SK-N-SH treated with all-trans-retinoic acid at 6 μM for 48 hours (cell line): ENCODE data around the gene GID8.

ENCODE experiments used
- ATAC-seq: fragments of 200-7000 bp; cut with Tn5 transposase; 3 replicates; pipeline ENCODE4 v1.9.1; 2020; ENCODE audit warnings: mild to moderate bottlenecking, moderate library complexity
- BACH2 ChIP-seq: fragments of 250-450 bp; sonication (Bioruptor Pico); IDR thresholded peaks from 2 replicates; pipeline ENCODE4 v1.9.0; 2021; ENCODE audit warnings: mild to moderate bottlenecking, borderline replicate concordance
- CREB5 ChIP-seq: fragments of 250-450 bp; sonication (Bioruptor Pico); IDR thresholded peaks from 2 replicates; pipeline ENCODE4 v1.5.1; 2020; ENCODE audit warnings: low read depth, mild to moderate bottlenecking, moderate library complexity
- CSDC2 ChIP-seq: fragments of 250-450 bp; sonication (Bioruptor Pico); IDR thresholded peaks from 2 replicates; pipeline ENCODE4 v1.5.0; 2020; ENCODE audit warnings: mild to moderate bottlenecking, moderate library complexity
- CSRNP3 ChIP-seq: fragments of 250-450 bp; sonication (Bioruptor Pico); IDR thresholded peaks from 2 replicates; pipeline ENCODE4 v1.5.1; 2021; ENCODE audit warnings: mild to moderate bottlenecking, moderate library complexity
- ESRRG ChIP-seq: fragments of 250-450 bp; sonication (Bioruptor Pico); IDR thresholded peaks from 2 replicates; pipeline ENCODE4 v1.6.1; 2021; ENCODE audit warnings: mild to moderate bottlenecking
- GLIS3 ChIP-seq: fragments of 250-450 bp; sonication (Bioruptor Pico); IDR thresholded peaks from 2 replicates; pipeline ENCODE4 v1.5.0; 2020; ENCODE audit warnings: mild to moderate bottlenecking, moderate library complexity
- ISL1 ChIP-seq: fragments of 250-450 bp; sonication (Bioruptor Pico); IDR thresholded peaks from 2 replicates; pipeline ENCODE4 v2.1.2; 2022; ENCODE audit warnings: mild to moderate bottlenecking, moderate library complexity
- PPARA ChIP-seq: fragments of 250-450 bp; sonication (Bioruptor Pico); IDR thresholded peaks from 2 replicates; pipeline ENCODE4 v1.5.0; 2020; ENCODE audit warnings: mild to moderate bottlenecking, borderline replicate concordance
- RARB ChIP-seq: fragments of 250-450 bp; sonication (Bioruptor Pico); IDR thresholded peaks from 2 replicates; pipeline ENCODE4 v1.8.0; 2021; ENCODE audit warnings: mild to moderate bottlenecking, moderate library complexity
- SNAI2 ChIP-seq: fragments of 250-450 bp; sonication (Bioruptor Pico); IDR thresholded peaks from 2 replicates; pipeline ENCODE4 v1.5.0; 2020; ENCODE audit warnings: mild to moderate bottlenecking, moderate library complexity
- TCF4 ChIP-seq: fragments of 250-450 bp; sonication (Bioruptor Pico); IDR thresholded peaks from 2 replicates; pipeline ENCODE4 v1.8.0; 2021; ENCODE audit warnings: mild to moderate bottlenecking, moderate library complexity, borderline replicate concordance
- ZC3H10 ChIP-seq: fragments of 250-450 bp; sonication (Bioruptor Pico); IDR thresholded peaks from 2 replicates; pipeline ENCODE4 v1.5.1; 2021; ENCODE audit warnings: mild to moderate bottlenecking, moderate library complexity
- ZFP3 ChIP-seq: fragments of 250-450 bp; sonication (Bioruptor Pico); IDR thresholded peaks from 2 replicates; pipeline ENCODE4 v1.5.0; 2020; ENCODE audit warnings: mild to moderate bottlenecking, moderate library complexity
- ZFP30 ChIP-seq: fragments of 450-650 bp; formaldehyde crosslinking; IDR thresholded peaks from 2 replicates; pipeline ENCODE4 v1.5.0; 2022; ENCODE audit warnings: mild to moderate bottlenecking, moderate library complexity
- ZNF565 ChIP-seq: fragments of 450-650 bp; formaldehyde crosslinking; conservative IDR thresholded peaks from 2 replicates; pipeline ENCODE4 v1.5.0; 2020; ENCODE audit warnings: low read depth, mild to moderate bottlenecking, moderate library complexity
- ZNF70 ChIP-seq: fragments of 450-650 bp; formaldehyde crosslinking; IDR thresholded peaks from 2 replicates; pipeline ENCODE4 v1.5.0; 2020; ENCODE audit warnings: mild to moderate bottlenecking, moderate library complexity
- ZNF8 ChIP-seq: fragments of 450-650 bp; formaldehyde crosslinking; IDR thresholded peaks from 2 replicates; pipeline ENCODE4 v1.5.0; 2020; ENCODE audit warnings: mild to moderate bottlenecking, moderate library complexity
- TF ChIP-seq, protein P1 (sequence below): fragments of 250-450 bp; sonication (Bioruptor Pico); IDR thresholded peaks from 2 replicates; pipeline ENCODE4 v1.8.0; 2020; ENCODE audit warnings: mild to moderate bottlenecking, moderate library complexity, borderline replicate concordance
- TF ChIP-seq, protein P2 (sequence below): fragments of 250-450 bp; sonication (Bioruptor Pico); IDR thresholded peaks from 2 replicates; pipeline ENCODE4 v1.8.0; 2021; ENCODE audit warnings: low read depth, mild to moderate bottlenecking, moderate library complexity, borderline replicate concordance
- TF ChIP-seq, protein P3 (sequence below): fragments of 250-450 bp; sonication (Bioruptor Pico); IDR thresholded peaks from 2 replicates; pipeline ENCODE4 v1.5.0; 2020; ENCODE audit warnings: mild to moderate bottlenecking, moderate library complexity

Gene GID8

DNA sequence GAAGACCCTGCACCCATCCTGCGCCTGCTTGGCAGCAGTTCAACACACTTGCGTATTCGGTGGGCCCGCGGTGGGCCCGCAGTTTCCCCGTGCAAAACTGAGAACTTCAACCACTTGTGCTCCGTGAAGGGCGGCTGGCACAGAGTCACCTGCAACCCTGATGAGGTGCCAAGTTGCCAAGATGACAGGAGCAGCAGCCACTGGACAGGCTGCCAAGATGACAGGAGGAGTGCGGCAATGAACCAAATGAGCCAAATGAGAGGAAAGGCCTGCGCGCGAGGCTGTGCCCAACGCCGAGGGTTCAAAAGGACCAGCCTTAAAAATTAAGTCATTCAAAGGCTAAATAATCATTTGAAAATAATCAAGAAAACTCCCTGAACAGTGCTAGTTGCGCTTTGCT lies 31.7 kb upstream of the GID8 start (continued):
- TF ChIP-seq CREB5 (CRISPR knock-in tag) (no peak), ZNF70 (no peak), RARB (CRISPR knock-in tag) (no peak), ISL1 (no peak), ZNF8 (no peak), BACH2 (CRISPR knock-in tag) (no peak), ZC3H10 (CRISPR knock-in tag) (no peak)
- TF ChIP-seq, protein P1, sequence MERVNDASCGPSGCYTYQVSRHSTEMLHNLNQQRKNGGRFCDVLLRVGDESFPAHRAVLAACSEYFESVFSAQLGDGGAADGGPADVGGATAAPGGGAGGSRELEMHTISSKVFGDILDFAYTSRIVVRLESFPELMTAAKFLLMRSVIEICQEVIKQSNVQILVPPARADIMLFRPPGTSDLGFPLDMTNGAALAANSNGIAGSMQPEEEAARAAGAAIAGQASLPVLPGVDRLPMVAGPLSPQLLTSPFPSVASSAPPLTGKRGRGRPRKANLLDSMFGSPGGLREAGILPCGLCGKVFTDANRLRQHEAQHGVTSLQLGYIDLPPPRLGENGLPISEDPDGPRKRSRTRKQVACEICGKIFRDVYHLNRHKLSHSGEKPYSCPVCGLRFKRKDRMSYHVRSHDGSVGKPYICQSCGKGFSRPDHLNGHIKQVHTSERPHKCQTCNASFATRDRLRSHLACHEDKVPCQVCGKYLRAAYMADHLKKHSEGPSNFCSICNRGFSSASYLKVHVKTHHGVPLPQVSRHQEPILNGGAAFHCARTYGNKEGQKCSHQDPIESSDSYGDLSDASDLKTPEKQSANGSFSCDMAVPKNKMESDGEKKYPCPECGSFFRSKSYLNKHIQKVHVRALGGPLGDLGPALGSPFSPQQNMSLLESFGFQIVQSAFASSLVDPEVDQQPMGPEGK (CRISPR knock-in tag), result no peak
- TF ChIP-seq, all 23 proteins: peak for 0

DNA sequence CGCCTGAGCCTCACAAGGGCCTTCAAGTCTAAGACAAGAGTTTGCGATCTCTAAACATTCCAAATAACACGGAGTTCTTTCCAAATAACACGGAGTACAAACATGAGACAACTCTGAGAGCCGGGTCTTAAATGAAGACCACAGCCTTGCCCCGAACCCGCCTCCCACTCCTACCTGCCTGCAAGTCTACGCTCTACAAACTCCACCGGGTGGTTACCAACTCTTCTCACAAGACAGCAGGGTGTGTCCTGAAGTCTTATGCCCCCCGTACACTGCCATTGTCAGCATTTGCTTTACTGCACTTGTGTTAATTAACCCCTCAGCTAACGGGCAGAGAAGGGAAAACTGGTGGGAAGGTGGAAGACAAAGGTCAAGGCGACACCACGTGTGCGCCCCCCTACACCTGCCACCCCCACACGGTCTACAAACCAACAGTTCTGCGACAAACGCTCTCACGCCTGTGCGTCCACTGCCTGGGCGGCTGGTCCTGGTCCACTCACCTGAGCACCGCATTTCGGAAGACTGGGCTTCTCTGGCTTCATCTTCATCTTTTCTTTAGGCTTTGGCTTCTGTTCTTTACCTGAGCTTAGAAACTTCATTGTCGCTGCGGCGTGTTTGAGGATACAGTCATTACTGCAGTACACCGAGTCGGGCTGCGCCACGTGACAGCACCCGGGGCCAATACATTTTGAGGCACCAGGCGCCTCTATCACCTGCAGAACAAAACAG lies 31.1 kb upstream of the GID8 start:
- TF ChIP-seq GLIS3 (CRISPR knock-in tag), result no peak
- no peak for TF ChIP-seq PPARA (CRISPR knock-in tag)
- no peak for TF ChIP-seq TCF4 (CRISPR knock-in tag)
- TF ChIP-seq SNAI2, result no peak
- TF ChIP-seq, protein P2, sequence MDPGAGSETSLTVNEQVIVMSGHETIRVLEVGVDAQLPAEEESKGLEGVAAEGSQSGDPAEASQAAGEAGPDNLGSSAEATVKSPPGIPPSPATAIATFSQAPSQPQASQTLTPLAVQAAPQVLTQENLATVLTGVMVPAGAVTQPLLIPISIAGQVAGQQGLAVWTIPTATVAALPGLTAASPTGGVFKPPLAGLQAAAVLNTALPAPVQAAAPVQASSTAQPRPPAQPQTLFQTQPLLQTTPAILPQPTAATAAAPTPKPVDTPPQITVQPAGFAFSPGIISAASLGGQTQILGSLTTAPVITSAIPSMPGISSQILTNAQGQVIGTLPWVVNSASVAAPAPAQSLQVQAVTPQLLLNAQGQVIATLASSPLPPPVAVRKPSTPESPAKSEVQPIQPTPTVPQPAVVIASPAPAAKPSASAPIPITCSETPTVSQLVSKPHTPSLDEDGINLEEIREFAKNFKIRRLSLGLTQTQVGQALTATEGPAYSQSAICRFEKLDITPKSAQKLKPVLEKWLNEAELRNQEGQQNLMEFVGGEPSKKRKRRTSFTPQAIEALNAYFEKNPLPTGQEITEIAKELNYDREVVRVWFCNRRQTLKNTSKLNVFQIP, result no peak
- TF ChIP-seq ESRRG (CRISPR knock-in tag), result no peak
- TF ChIP-seq ZFP30, result no peak
- no peak for TF ChIP-seq ZC3H10 (CRISPR knock-in tag)
- TF ChIP-seq BACH2 (CRISPR knock-in tag), result no peak
- no peak for TF ChIP-seq ZFP3 (CRISPR knock-in tag)
- no peak for TF ChIP-seq CSRNP3 (CRISPR knock-in tag)
- TF ChIP-seq, protein P3, sequence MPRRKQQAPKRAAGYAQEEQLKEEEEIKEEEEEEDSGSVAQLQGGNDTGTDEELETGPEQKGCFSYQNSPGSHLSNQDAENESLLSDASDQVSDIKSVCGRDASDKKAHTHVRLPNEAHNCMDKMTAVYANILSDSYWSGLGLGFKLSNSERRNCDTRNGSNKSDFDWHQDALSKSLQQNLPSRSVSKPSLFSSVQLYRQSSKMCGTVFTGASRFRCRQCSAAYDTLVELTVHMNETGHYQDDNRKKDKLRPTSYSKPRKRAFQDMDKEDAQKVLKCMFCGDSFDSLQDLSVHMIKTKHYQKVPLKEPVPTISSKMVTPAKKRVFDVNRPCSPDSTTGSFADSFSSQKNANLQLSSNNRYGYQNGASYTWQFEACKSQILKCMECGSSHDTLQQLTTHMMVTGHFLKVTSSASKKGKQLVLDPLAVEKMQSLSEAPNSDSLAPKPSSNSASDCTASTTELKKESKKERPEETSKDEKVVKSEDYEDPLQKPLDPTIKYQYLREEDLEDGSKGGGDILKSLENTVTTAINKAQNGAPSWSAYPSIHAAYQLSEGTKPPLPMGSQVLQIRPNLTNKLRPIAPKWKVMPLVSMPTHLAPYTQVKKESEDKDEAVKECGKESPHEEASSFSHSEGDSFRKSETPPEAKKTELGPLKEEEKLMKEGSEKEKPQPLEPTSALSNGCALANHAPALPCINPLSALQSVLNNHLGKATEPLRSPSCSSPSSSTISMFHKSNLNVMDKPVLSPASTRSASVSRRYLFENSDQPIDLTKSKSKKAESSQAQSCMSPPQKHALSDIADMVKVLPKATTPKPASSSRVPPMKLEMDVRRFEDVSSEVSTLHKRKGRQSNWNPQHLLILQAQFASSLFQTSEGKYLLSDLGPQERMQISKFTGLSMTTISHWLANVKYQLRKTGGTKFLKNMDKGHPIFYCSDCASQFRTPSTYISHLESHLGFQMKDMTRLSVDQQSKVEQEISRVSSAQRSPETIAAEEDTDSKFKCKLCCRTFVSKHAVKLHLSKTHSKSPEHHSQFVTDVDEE (CRISPR knock-in tag), result no peak
- no peak for TF ChIP-seq RARB (CRISPR knock-in tag)
- no peak for TF ChIP-seq CSDC2
- no peak for ATAC-seq

- peak; percentile 65; the same call in 2 of the 3 replicates for ATAC-seq
- TF ChIP-seq CSDC2, result no peak
- TF ChIP-seq ZNF565, result no peak
- no peak for TF ChIP-seq ZFP30
- TF ChIP-seq ZNF8, result no peak
- no peak for TF ChIP-seq ZNF70
- TF ChIP-seq TCF4 (CRISPR knock-in tag), result no peak
- TF ChIP-seq CREB5 (CRISPR knock-in tag), result no peak
- TF ChIP-seq ISL1, result no peak
- TF ChIP-seq SNAI2, result no peak
Observed at GRCh38 chr20:62907384-62908317, 30.3 kb upstream of the GID8 start.
